Liver (tissue), 3 donors: Measurements from ENCODE around the gene ARHGEF7.

Experiments used
- ATF3 ChIP-seq: IDR thresholded peaks from 2 replicates; pipeline ENCODE4 v1.6.1; 2016; ENCODE audit warnings: antibody characterized with exemption
- CTCF ChIP-seq: fragments of 150-350 bp; IDR thresholded peaks from 2 replicates; pipeline ENCODE4 v1.5.1; 2017; ENCODE audit warnings: improper control_type of control experiment, low read depth, low read length; ENCODE audit not compliant: missing input control
- GABPA ChIP-seq, 2 donors: IDR thresholded peaks in 1 of 2; conservative IDR thresholded peaks in 1 of 2; 2 replicates each; pipeline ENCODE4 v1.6.1; 2016; ENCODE audit warnings: antibody characterized with exemption in 2 of 2, mild to moderate bottlenecking in 1 of 2, moderate library complexity in 1 of 2
- HNF4A ChIP-seq, 2 donors: conservative IDR thresholded peaks; 2 replicates each; pipeline ENCODE4 v1.6.1; 2016; ENCODE audit warnings: antibody characterized with exemption in 2 of 2, mild to moderate bottlenecking in 2 of 2
- HNF4G ChIP-seq: IDR thresholded peaks from 2 replicates; pipeline ENCODE4 v1.6.1; 2016; ENCODE audit warnings: antibody characterized with exemption
- MAX ChIP-seq: IDR thresholded peaks from 2 replicates; pipeline ENCODE4 v1.6.1; 2016; ENCODE audit warnings: antibody characterized with exemption
- RAD21 ChIP-seq, 2 donors: IDR thresholded peaks; 2 replicates each; pipeline ENCODE4 v1.6.1; 2016; ENCODE audit warnings: antibody characterized with exemption in 2 of 2, mild to moderate bottlenecking in 2 of 2
- REST ChIP-seq: IDR thresholded peaks from 2 replicates; pipeline ENCODE4 v1.6.1; 2016; ENCODE audit warnings: antibody characterized with exemption, mild to moderate bottlenecking
- RXRA ChIP-seq, 2 donors: IDR thresholded peaks; 2 replicates each; pipeline ENCODE4 v1.6.1; 2017 to 2018; ENCODE audit warnings: antibody characterized with exemption in 2 of 2, mild to moderate bottlenecking in 1 of 2
- SP1 ChIP-seq: IDR thresholded peaks from 2 replicates; pipeline ENCODE4 v1.6.1; 2018; ENCODE audit warnings: antibody characterized with exemption, mild to moderate bottlenecking
- TAF1 ChIP-seq: conservative IDR thresholded peaks from 2 replicates; pipeline ENCODE4 v1.6.1; 2016; ENCODE audit warnings: antibody characterized with exemption, mild to moderate bottlenecking
- YY1 ChIP-seq: IDR thresholded peaks from 2 replicates; pipeline ENCODE4 v1.6.1; 2016; ENCODE audit warnings: antibody characterized with exemption, mild to moderate bottlenecking
- donor health status: healthy.
- donor health status: healthy.

GRCh38 chr13:111327730-111328573, 212.8 kb downstream of the ARHGEF7 start:
- TF ChIP-seq YY1 (no peak), CTCF (no peak), REST (no peak), SP1 (no peak), RAD21 (IDR thresholded peaks at IDR 0.05) (no peak), MAX (no peak), HNF4G (no peak), ATF3 (no peak), GABPA (IDR thresholded peaks at IDR 0.05 in 1 of 2, conservative IDR thresholded peaks at IDR 0.05 in 1 of 2) (no peak), TAF1 (no peak), HNF4A (conservative IDR thresholded peaks at IDR 0.05) (no peak), RXRA (IDR thresholded peaks at IDR 0.05) (no peak)
